DOHH2 (cell line): ENCODE data around the gene PCK2.

Experiments used
- H3F3A ChIP-seq: fragments of 200-600 bp; sonication (generic), shearing (Covaris generic); 2 replicates; pipeline ENCODE4 v1.6.0; 2016; ENCODE audit warnings: antibody characterized with exemption, mild to moderate bottlenecking; ENCODE audit not compliant: control insufficient read depth, insufficient read depth
- H3K27ac ChIP-seq: fragments of 200-600 bp; sonication (generic); 2 replicates; pipeline ENCODE4 v1.5.1; 2014; ENCODE audit warnings: low read depth, mild to moderate bottlenecking, low read length, moderate library complexity
- H3K27me3 ChIP-seq: fragments of 200-600 bp; sonication (generic); 2 replicates; pipeline ENCODE4 v1.6.1; 2014; ENCODE audit warnings: mild to moderate bottlenecking, low read length, mixed read lengths; ENCODE audit not compliant: control insufficient read depth
- H3K36me3 ChIP-seq: fragments of 200-600 bp; sonication (generic); 2 replicates; pipeline ENCODE4 v1.6.1; 2014; ENCODE audit warnings: mild to moderate bottlenecking, low read length, moderate library complexity, mixed read lengths; ENCODE audit not compliant: control insufficient read depth
- H3K4me1 ChIP-seq: fragments of 200-600 bp; sonication (generic); 2 replicates; pipeline ENCODE4 v1.6.1; 2014; ENCODE audit warnings: mild to moderate bottlenecking, low read length, mixed read lengths; ENCODE audit not compliant: control insufficient read depth
- H3K4me2 ChIP-seq: fragments of 200-600 bp; sonication (generic); 2 replicates; pipeline ENCODE4 v1.6.0; 2014; ENCODE audit warnings: mild to moderate bottlenecking, low read length, moderate library complexity
- H3K4me3 ChIP-seq: fragments of 200-600 bp; sonication (generic); 2 replicates; pipeline ENCODE4 v1.5.1; 2014; ENCODE audit warnings: mild to moderate bottlenecking, low read length, mixed read lengths
- H3K79me2 ChIP-seq: fragments of 200-600 bp; sonication (generic); 2 replicates; pipeline ENCODE4 v1.6.1; 2014; ENCODE audit warnings: mild to moderate bottlenecking, low read length, mixed read lengths; ENCODE audit not compliant: control insufficient read depth
- H3K9me2 ChIP-seq: fragments of 200-600 bp; sonication (generic); replicated peaks from 2 replicates; pipeline ENCODE4 v1.6.1; 2014; ENCODE audit warnings: mild to moderate bottlenecking, low read length, mixed read lengths; ENCODE audit not compliant: control insufficient read depth
- H3K9me3 ChIP-seq: fragments of 200-600 bp; sonication (generic); 2 replicates; pipeline ENCODE4 v1.6.1; 2014; ENCODE audit warnings: antibody characterized with exemption, low read length, mixed read lengths; ENCODE audit not compliant: control insufficient read depth, insufficient read depth
- H4K20me1 ChIP-seq: fragments of 200-600 bp; sonication (generic); 2 replicates; pipeline ENCODE4 v1.6.0; 2014; ENCODE audit warnings: low read depth, mild to moderate bottlenecking, antibody characterized with exemption, low read length, moderate library complexity; ENCODE audit not compliant: control insufficient read depth, insufficient read depth
- CTCF ChIP-seq: fragments of 200-600 bp; sonication (generic); IDR thresholded peaks from one replicate; pipeline ENCODE4 v1.5.1; 2014; ENCODE audit warnings: antibody characterized with exemption, mild to moderate bottlenecking, low read depth, low read length; ENCODE audit not compliant: poor library complexity, severe bottlenecking
- EZH2phosphoT487 ChIP-seq: fragments of 200-600 bp; sonication (generic); IDR thresholded peaks from 2 replicates; pipeline ENCODE4 v1.6.1; 2017; ENCODE audit warnings: borderline replicate concordance, mild to moderate bottlenecking, antibody characterized with exemption, low read length, moderate library complexity, mixed read lengths

PCK2 gene

GRCh38 chr14:24051789-24052655 lies 42.1 kb upstream of the PCK2 start, which contains the start of gene CARMIL3:
Gene CARMIL3, plus strand, starts transcription at chr14:24052009. Its CDS starts 145 bp downstream, at chr14:24052154.
- TF ChIP-seq CTCF (no peak), EZH2phosphoT487 (no peak)
- H3K36me3 ChIP-seq, result no peaks in the 10 kb centered on the region
- peak within 1 kb of the TSS; percentile 80 for H3K4me3 ChIP-seq
- peak within 1 kb of the TSS; percentile 96 for H3K4me2 ChIP-seq
- peak within 1 kb of the TSS; percentile 0; the same call in 1 of the 2 replicates for H3K27ac ChIP-seq
- H3K9me3 ChIP-seq, result no peaks in the 10 kb centered on the region
- H3K4me1 ChIP-seq, result peaks cover 47% of the 10 kb centered on the region
- H3K9me2 ChIP-seq, result no peaks in the 10 kb centered on the region
- H4K20me1 ChIP-seq, result no peaks in the 10 kb centered on the region
- peaks cover 15% of the 10 kb centered on the region for H3K27me3 ChIP-seq
- no peaks in the 10 kb centered on the region for H3K79me2 ChIP-seq
- H3F3A ChIP-seq, result peaks cover 9% of the 10 kb centered on the region

DNA sequence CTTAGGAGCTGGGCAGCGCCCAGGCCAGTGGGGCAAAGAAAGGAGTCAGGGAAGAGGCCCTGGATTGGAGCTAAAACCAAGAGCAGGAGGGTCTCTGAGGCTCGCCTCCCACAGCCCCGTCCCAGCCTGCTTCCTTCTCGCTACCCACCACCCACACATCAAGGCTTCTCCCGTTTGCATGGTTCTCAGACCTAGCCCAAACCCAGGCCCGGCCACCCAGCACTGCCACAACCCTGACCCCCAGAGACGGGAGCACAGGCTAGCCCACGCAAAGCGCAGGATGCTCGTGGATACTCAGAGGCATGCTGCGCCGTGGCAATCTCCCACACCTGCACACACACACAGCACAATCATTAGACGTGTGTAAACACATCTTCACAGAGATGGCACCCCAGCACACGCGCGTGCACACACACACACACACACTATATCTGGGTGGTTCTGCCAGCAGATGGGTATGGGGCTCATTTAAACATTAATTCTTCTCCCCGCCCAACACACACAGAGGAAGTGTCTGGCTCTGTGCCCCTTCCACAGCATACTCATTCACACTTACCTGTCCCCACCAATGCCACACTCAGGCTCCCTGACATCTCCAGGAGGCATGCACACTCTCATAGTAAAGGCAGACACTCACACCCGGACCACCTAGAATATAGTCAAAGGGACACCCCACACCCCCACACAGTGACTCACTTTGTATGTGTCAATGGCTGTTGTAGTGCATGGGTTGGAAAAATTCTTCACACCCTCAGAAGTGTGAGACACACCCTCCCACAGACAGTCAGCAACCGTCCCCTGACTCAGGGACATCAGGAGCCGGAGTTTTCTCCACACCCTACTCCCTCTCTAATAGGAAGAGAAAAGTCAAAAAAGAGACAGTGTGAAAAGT lies 41.2 kb upstream of the PCK2 start:
- Histone ChIP-seq H3K27me3 (peaks cover 15% of the 10 kb centered on the region), H3K4me1 (peaks cover 47% of the 10 kb centered on the region), H3K36me3 (no peaks in the 10 kb centered on the region), H3K27ac (no peak overlapping the region), H3F3A (peaks cover 9% of the 10 kb centered on the region), H3K9me2 (no peaks in the 10 kb centered on the region), H3K4me3 (peak overlapping the region; percentile 80), H3K4me2 (peak overlapping the region; percentile 96), H3K79me2 (no peaks in the 10 kb centered on the region), H3K9me3 (no peaks in the 10 kb centered on the region), H4K20me1 (no peaks in the 10 kb centered on the region)
- TF ChIP-seq CTCF, result no peak
- no peak for TF ChIP-seq EZH2phosphoT487

GRCh38 chr14:24053548-24054323 lies 40.4 kb upstream of the PCK2 start:
- no peak for TF ChIP-seq EZH2phosphoT487
- no peak for TF ChIP-seq CTCF
- H3K9me2 ChIP-seq, result no peaks in the 10 kb centered on the region
- H3K27ac ChIP-seq, result no peak overlapping the region

More at GRCh38 chr14:24053548-24054323, 40.4 kb upstream of the PCK2 start:
- peaks cover 15% of the 10 kb centered on the region for H3K27me3 ChIP-seq
- H4K20me1 ChIP-seq, result no peaks in the 10 kb centered on the region
- no peaks in the 10 kb centered on the region for H3K9me3 ChIP-seq
- no peaks in the 10 kb centered on the region for H3K36me3 ChIP-seq
- peaks cover 9% of the 10 kb centered on the region for H3F3A ChIP-seq
- H3K79me2 ChIP-seq, result no peaks in the 10 kb centered on the region
- no peak overlapping the region for H3K4me3 ChIP-seq
- H3K4me1 ChIP-seq, result peaks cover 38% of the 10 kb centered on the region
- no peak overlapping the region for H3K4me2 ChIP-seq
